ENCODE measurements around the gene PCDHGA11. TPM values are rescaled to one million over a fixed set of nuclear protein-coding genes. Genes with fewer than 3 reads are reported as not detected.
"Not testable (repeated sequence)": the region's sequence is repeated elsewhere in the genome, so short reads cannot be mapped to it uniquely, and the experiment has no call there.

PCDHGA11 gene
- total RNA-seq, 4 donors from 2014 or later: 3.4 to 14.3 (median 6.9) TPM

GRCh38 chr5:141403387-141403786, 17.5 kb upstream of the PCDHGA11 start:
- peaks cover 62% of the 10 kb centered on the region for H3K9me3 ChIP-seq

GRCh38 chr5:141407790-141408505, 12.9 kb upstream of the PCDHGA11 start, which contains the start of gene PCDHGB6:
TSS of gene PCDHGB6 (plus strand) at chr5:141408021. CDS start at chr5:141408203, 182 bp downstream.
- 17% methylated on average over 34 of the region's 51 CpGs for WGBS
- Histone ChIP-seq H3K9me3 (peaks cover 52% of the 10 kb centered on the region), H3K4me3 (peak within 1 kb of the TSS; percentile 37)
- not testable (repeated sequence) for H3K27me3 ChIP-seq; H3K4me1 ChIP-seq; H3K27ac ChIP-seq; H3K36me3 ChIP-seq; DNase-seq (ENCODE audit: low spot score in 2 of 2)
- TF ChIP-seq CTCF (IDR thresholded peaks at IDR 0.05): peak; percentile 7 to 51

More at GRCh38 chr5:141403387-141403786, 17.5 kb upstream of the PCDHGA11 start:
- 20% methylated on average over 21 of the region's 22 CpGs for WGBS
- H3K36me3 ChIP-seq: no peaks in the 10 kb centered on the region
- H3K27me3 ChIP-seq: peaks cover 5% of the 10 kb centered on the region
- H3K4me1 ChIP-seq: no peaks in the 10 kb centered on the region
- DNase-seq (ENCODE audit: low spot score in 2 of 2): no peak
- peak overlapping the region; percentile 30 for H3K4me3 ChIP-seq
- no peak for TF ChIP-seq POLR2A (IDR thresholded peaks at IDR 0.05)
- TF ChIP-seq EP300 (IDR thresholded peaks at IDR 0.05): no peak
- no peak for TF ChIP-seq CTCF (IDR thresholded peaks at IDR 0.05)
- TF ChIP-seq POLR2AphosphoS5 (IDR thresholded peaks at IDR 0.05): no peak
- no peak overlapping the region for H3K27ac ChIP-seq

- Histone ChIP-seq H3K27ac (no peak overlapping the region), H3K4me1 (no peaks in the 10 kb centered on the region), H3K27me3 (peaks cover 3% of the 10 kb centered on the region), H3K9me3 (peaks cover 58% of the 10 kb centered on the region), H3K4me3 (no peak overlapping the region), H3K36me3 (no peaks in the 10 kb centered on the region)
- no peak for DNase-seq (ENCODE audit: low spot score in 2 of 2)
- WGBS: 34% methylated on average over 23 of the region's 64 CpGs
- no peak for TF ChIP-seq EP300 (IDR thresholded peaks at IDR 0.05)
- no peak for TF ChIP-seq POLR2AphosphoS5 (IDR thresholded peaks at IDR 0.05)
- no peak for TF ChIP-seq POLR2A (IDR thresholded peaks at IDR 0.05)
- TF ChIP-seq CTCF (IDR thresholded peaks at IDR 0.05): no peak
Observed at GRCh38 chr5:141409598-141410306, 11.1 kb upstream of the PCDHGA11 start.

- H3K36me3 ChIP-seq: no peaks in the 10 kb centered on the region
- H3K27me3 ChIP-seq: peaks cover 3% of the 10 kb centered on the region
- WGBS: 81% methylated on average over 3 of the region's 3 CpGs
- no peak for DNase-seq (ENCODE audit: low spot score in 2 of 2)
- no peaks in the 10 kb centered on the region for H3K4me1 ChIP-seq
- no peak for TF ChIP-seq CTCF (IDR thresholded peaks at IDR 0.05)
- TF ChIP-seq POLR2A (IDR thresholded peaks at IDR 0.05): no peak
- TF ChIP-seq EP300 (IDR thresholded peaks at IDR 0.05): no peak
- no peak for TF ChIP-seq POLR2AphosphoS5 (IDR thresholded peaks at IDR 0.05)
- no peak overlapping the region for H3K4me3 ChIP-seq
- H3K9me3 ChIP-seq: peaks cover 49% of the 10 kb centered on the region
- no peak overlapping the region for H3K27ac ChIP-seq
Observed at GRCh38 chr5:141411575-141411974, 9.3 kb upstream of the PCDHGA11 start.

- 20% methylated on average over 28 of the region's 31 CpGs for WGBS
- H3K27ac ChIP-seq: no peak within 1 kb of the TSS
- TF ChIP-seq EP300 (IDR thresholded peaks at IDR 0.05): no peak
- TF ChIP-seq CTCF (IDR thresholded peaks at IDR 0.05): peak; percentile 17 to 47
- peaks cover 3% of the 10 kb centered on the region for H3K27me3 ChIP-seq
- H3K4me3 ChIP-seq: peak within 1 kb of the TSS; percentile 36
- no peaks in the 10 kb centered on the region for H3K4me1 ChIP-seq
- peaks cover 52% of the 10 kb centered on the region for H3K9me3 ChIP-seq
- DNase-seq (ENCODE audit: low spot score in 2 of 2): no peak
- no peaks in the 10 kb centered on the region for H3K36me3 ChIP-seq
Observed at GRCh38 chr5:141412854-141413539, 7.9 kb upstream of the PCDHGA11 start, which contains the start of gene PCDHGA10. TSS of gene PCDHGA10 (plus strand) at chr5:141412987. CDS start at chr5:141413176, 189 bp downstream.
